Ectodermal cell (in vitro differentiated cells): Measurements from ENCODE around the gene FOSL1.

Experiments
- H3K27ac ChIP-seq: 2 replicates; pipeline ENCODE4 v1.7.0; 2013; ENCODE audit warnings: mild to moderate bottlenecking, low read depth, low read length; ENCODE audit not compliant: insufficient read depth, poor library complexity, severe bottlenecking
- H3K27me3 ChIP-seq: 2 replicates; pipeline ENCODE4 v1.7.0; 2013; ENCODE audit warnings: mild to moderate bottlenecking, low read length; ENCODE audit not compliant: insufficient read depth, control insufficient read depth, poor library complexity, severe bottlenecking
- H3K36me3 ChIP-seq: one replicate; pipeline ENCODE4 v1.7.0; 2013; ENCODE audit warnings: low read length; ENCODE audit not compliant: control insufficient read depth, insufficient read depth
- H3K4me1 ChIP-seq: one replicate; pipeline ENCODE4 v1.7.0; 2013; ENCODE audit warnings: low read length; ENCODE audit not compliant: control insufficient read depth, insufficient read depth
- H3K4me3 ChIP-seq: 2 replicates; pipeline ENCODE4 v1.7.0; 2013; ENCODE audit warnings: low read depth, low read length, control low read depth; ENCODE audit not compliant: insufficient read depth
- H3K9me3 ChIP-seq: 2 replicates; pipeline ENCODE4 v1.7.0; 2013; ENCODE audit warnings: mild to moderate bottlenecking, low read length, moderate library complexity; ENCODE audit not compliant: control insufficient read depth
- WGBS, 2 experiments: methylation state at CpG; one replicate each; pipeline ENCODE4 v1.1.7; 2013; ENCODE audit warnings: missing lambda C conversion rate in 2 of 2; 5-methylcytosine and 5-hydroxymethylcytosine counted together

The FOSL1 gene

DNA sequence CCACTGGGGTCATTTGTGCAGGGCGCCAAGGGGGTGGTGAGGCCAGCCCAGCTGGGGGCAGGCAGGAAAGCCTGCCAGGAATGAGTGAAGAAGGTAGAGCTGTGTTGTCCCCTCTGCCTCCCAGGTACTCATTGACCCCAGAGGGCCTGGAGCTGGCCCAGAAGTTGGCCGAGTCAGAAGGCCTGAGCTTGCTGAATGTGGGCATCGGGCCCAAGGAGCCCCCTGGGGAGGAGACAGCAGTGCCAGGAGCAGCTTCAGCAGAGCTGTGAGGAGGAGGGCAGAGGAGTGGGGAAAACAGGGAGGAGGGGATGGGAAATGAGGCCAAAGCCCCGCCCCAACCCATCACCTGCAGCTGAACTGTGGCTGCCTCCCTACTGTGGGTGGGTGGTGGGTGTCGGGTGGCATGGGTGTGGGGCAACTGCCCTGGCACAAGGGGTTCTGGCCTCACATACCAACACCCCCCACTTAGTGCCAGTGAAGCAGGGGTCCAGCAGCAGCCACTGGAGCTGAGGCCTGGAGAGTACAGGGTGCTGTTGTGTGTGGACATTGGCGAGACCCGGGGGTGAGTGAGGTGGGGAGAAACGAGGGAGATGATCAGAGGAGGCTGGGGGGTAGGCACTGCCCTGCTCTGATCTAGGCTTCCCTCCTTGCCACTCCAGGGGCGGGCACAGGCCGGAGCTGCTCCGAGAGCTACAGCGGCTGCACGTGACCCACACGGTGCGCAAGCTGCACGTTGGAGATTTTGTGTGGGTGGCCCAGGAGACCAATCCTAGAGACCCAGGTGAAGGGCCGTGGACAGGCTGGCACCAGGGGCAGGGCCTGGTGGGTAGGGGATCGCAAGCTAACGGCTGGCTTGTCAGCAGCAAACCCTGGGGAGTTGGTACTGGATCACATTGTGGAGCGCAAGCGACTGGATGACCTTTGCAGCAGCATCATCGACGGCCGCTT, 37.0 kb downstream of the FOSL1 start:
- H3K27me3 ChIP-seq: no peaks in the 10 kb centered on the region
- no peak overlapping the region for H3K27ac ChIP-seq
- peaks cover 10% of the 10 kb centered on the region for H3K4me1 ChIP-seq
- no peak overlapping the region for H3K4me3 ChIP-seq
- 94% methylated on average over 24 of the region's 24 CpGs for WGBS, 2 experiments
- H3K9me3 ChIP-seq: no peaks in the 10 kb centered on the region
- H3K36me3 ChIP-seq: peaks cover 28% of the 10 kb centered on the region

DNA sequence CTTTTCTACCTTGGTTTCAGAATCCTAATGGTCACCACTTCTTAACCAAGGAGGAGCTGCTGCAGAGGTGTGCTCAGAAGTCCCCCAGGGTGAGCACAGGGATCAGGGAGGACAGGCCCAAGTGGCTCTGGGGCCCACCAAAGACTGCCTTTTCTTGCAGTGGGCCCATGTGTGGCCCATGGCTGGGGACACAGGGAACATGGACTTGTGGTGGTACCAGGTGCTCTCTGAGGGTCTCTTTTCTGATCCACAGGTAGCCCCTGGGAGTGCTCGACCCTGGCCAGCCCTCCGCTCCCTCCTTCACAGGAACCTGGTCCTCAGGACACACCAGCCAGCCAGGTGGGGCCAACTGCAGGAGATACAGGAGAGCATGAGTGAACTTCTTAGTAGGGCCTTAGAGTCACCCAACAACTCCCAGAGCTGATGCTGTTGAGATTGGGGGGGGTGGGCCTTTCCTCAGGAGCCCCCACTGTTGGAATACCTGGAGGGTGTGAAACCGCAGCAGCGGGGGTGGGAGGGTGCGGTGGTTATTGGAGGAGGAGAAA, 37.9 kb downstream of the FOSL1 start:
- Histone ChIP-seq H3K36me3 (peaks cover 28% of the 10 kb centered on the region), H3K4me3 (no peak overlapping the region), H3K27me3 (no peaks in the 10 kb centered on the region), H3K4me1 (peaks cover 10% of the 10 kb centered on the region), H3K27ac (no peak overlapping the region), H3K9me3 (no peaks in the 10 kb centered on the region)
- WGBS, 2 experiments: 76 to 79% methylated on average over 5 of the region's 5 CpGs

DNA sequence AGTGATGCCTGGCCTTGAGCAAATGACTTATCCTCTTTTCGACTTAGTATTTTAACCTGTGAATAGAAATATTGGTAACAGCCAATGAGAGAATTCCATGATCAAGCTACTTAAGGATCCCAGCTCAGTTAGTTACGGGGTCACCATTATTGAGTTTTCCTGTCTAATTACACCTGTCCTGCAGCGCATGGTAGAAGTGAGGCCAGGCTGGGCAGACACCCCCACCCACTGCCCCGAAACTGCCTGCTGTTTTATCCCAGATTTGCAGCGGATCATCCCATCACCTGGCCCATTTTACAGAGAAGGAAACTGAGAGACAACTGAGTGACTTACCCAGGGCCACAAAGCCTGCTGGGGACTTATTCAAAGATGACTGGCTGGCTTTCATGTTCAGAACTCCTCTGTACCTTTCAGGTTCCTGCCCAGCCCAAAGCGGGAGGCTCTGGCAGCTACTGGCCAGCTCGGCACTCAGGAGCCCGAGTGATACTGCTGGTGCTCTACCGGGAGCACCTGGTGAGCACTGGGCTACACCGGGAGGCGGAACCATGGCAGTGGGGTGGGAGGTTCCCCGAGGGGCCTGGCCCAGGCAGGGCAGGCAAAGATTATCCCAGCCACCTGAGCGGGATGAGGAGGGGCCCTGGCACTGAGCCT, 38.5 kb downstream of the FOSL1 start:
- Histone ChIP-seq H3K27ac (no peak overlapping the region), H3K4me1 (peaks cover 10% of the 10 kb centered on the region), H3K9me3 (no peaks in the 10 kb centered on the region), H3K27me3 (no peaks in the 10 kb centered on the region), H3K4me3 (peak overlapping the region; percentile 94), H3K36me3 (peaks cover 27% of the 10 kb centered on the region)
- 93 to 94% methylated on average over 13 of the region's 13 CpGs for WGBS, 2 experiments

DNA sequence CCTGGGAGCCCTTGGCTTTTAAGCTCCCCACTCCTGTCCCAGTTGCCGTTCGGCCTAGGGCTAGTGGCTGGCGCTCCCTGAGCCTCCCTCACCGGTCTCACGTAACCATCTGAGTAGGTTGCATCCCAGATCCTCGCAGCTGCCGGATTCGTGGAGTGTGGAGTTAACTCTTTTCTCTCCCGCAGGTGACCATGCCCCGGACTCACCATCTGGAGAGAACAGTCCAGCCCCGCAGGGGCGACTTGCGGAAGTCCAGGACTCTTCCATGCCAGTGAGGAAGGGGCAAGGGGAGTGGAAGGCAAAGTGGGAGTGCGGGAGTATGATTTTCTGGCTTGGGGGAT, 39.1 kb downstream of the FOSL1 start:
- Histone ChIP-seq H3K36me3 (peaks cover 23% of the 10 kb centered on the region), H3K4me3 (peak overlapping the region; percentile 94), H3K9me3 (no peaks in the 10 kb centered on the region), H3K27ac (peak overlapping the region; percentile 90), H3K27me3 (no peaks in the 10 kb centered on the region), H3K4me1 (peaks cover 10% of the 10 kb centered on the region)
- 12% methylated on average over 14 of the region's 14 CpGs for WGBS, 2 experiments

DNA sequence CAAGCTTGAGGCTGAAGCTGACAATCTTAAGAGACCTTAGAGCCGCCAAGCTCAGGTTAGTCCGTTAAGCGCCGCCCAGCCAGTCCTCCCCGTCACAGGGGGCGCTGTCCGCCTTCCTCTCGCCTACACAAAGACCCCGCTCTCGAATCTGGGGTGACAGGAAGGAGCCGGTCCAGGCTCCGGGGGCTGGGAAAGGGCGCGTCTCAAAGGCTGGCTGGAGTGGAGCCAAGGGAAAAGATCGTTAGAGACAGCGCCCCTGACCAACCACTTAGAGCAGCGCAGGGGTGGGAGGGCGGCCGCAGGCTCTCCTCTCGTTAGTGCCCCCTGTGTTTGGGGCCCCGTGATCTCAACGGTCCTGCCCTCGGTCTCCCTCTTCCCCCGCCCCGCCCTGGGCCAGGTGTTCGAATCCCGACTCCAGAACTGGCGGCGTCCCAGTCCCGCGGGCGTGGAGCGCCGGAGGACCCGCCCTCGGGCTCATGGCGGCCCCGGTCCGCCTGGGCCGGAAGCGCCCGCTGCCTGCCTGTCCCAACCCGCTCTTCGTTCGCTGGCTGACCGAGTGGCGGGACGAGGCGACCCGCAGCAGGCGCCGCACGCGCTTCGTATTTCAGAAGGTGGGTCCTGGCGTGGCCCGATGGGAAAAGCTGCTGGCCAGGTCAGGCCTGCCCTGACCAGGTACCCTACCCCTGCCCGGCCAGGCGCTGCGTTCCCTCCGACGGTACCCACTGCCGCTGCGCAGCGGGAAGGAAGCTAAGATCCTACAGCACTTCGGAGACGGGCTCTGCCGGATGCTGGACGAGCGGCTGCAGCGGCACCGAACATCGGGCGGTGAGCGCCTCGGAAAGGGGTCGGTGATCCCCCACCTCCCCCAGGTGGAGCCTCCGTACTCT, 39.7 kb downstream of the FOSL1 start, which contains the start of gene MUS81:
Gene MUS81 (plus strand): TSS at position 156 of the 887 bp plus-strand sequence. CDS start 321 bp downstream, at position 477.
- 0% methylated on average over 78 of the region's 78 CpGs for WGBS, 2 experiments
- H3K4me1 ChIP-seq: peaks cover 10% of the 10 kb centered on the region
- no peaks in the 10 kb centered on the region for H3K27me3 ChIP-seq
- peak within 1 kb of the TSS; percentile 94 for H3K4me3 ChIP-seq
- no peaks in the 10 kb centered on the region for H3K9me3 ChIP-seq
- peaks cover 24% of the 10 kb centered on the region for H3K36me3 ChIP-seq
- peak within 1 kb of the TSS; percentile 94 for H3K27ac ChIP-seq

DNA sequence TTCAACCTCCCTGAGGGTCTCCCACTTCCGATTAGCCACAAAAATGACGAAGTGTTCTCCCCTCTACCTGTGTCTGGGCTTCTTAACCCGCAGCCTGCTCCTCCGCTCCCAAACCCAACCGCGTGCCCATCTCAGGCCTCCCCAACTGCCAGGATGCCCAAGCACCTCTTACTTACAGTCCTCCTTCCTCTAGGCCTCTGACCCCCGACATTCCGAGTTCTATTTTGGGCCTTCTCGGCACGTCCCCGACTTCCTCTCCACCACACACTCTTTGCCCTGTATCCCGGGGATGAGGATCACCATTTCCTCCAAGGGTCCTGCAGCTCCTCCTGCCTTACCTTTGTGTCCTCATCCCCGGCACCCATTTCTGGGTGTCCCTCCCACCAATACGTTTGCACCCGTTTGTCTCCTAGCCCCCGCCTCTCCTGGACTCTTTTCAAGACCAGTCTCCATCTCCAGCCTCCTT, 40.3 kb downstream of the FOSL1 start:
- H3K9me3 ChIP-seq: no peaks in the 10 kb centered on the region
- WGBS, 2 experiments: 2 to 3% methylated on average over 16 of the region's 16 CpGs
- peak overlapping the region; percentile 90 for H3K27ac ChIP-seq
- no peaks in the 10 kb centered on the region for H3K27me3 ChIP-seq
- H3K4me3 ChIP-seq: peak overlapping the region; percentile 94
- H3K36me3 ChIP-seq: peaks cover 24% of the 10 kb centered on the region
- peaks cover 10% of the 10 kb centered on the region for H3K4me1 ChIP-seq

DNA sequence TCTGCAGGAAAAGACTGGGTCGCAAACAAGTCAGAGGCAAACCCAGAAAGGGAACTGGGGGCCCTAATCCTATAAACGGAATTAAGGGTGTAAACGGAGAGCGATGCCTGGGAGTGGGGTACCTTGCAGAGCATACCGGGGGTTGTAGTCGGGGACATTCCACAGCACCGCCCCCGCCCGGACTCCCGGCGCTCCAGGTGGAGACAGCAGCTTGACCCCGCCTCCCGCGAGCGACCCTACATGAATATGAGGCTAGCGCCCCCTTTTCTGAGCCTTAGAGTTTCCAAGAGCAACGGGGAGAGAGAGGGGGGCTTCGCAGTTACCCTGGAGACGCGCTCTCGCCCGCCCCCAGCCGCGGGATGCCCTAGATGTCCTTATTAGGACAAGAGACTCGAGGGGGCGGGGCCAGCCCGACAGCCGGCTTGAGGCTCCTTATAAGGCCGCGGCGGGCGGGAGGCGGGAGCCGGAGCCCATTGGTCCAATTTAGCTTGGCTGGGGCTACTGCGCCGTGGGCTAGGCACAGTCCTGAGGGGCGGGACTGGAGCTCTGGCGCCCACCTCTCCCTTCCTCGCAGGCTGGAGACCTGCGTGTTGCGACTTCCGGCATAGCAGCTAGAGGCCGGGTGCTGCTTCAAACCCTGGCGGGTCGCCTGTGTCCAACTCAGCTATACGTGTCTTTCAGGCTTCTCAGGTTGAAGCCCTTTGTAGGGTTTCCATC, 40.9 kb downstream of the FOSL1 start:
- Histone ChIP-seq H3K9me3 (no peaks in the 10 kb centered on the region), H3K36me3 (peaks cover 30% of the 10 kb centered on the region), H3K27me3 (no peaks in the 10 kb centered on the region), H3K27ac (peak overlapping the region; percentile 94), H3K4me3 (peak overlapping the region; percentile 94), H3K4me1 (peaks cover 10% of the 10 kb centered on the region)
- WGBS, 2 experiments: 0 to 1% methylated on average over 46 of the region's 46 CpGs

DNA sequence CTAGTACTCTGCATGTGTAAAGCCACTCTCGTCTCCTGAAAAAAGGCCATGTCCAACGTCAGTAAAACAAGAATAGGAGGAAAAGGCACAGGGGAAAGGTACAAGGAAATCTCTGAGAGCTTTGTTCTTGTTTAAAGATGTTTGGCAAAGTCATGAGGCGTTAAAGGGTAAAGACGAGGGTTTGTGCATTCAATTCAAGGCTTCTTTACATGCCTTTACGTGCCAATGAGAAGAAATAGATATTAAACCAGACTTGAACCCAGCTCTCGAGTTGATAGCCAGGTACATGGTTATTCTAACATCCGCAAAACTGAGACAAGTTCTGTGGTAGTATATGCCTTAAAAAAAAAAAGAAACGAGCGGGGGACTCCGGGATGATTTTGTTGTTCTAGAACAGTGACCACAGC, 41.5 kb downstream of the FOSL1 start:
- Histone ChIP-seq H3K9me3 (no peaks in the 10 kb centered on the region), H3K36me3 (peaks cover 32% of the 10 kb centered on the region), H3K4me1 (peaks cover 10% of the 10 kb centered on the region), H3K27ac (peak overlapping the region; percentile 94), H3K4me3 (peak overlapping the region; percentile 94), H3K27me3 (no peaks in the 10 kb centered on the region)
- WGBS, 2 experiments: 4% methylated on average over 10 of the region's 10 CpGs
